NB4 (cell line): ENCODE data around the gene PLAC1.

Source experiments
- CTCF ChIP-seq: IDR thresholded peaks from one replicate; pipeline ENCODE4 v1.5.1; 2012; ENCODE audit warnings: low read depth, low read length
- MAX ChIP-seq: IDR thresholded peaks from 2 replicates; pipeline ENCODE4 v1.6.1; 2011; ENCODE audit warnings: low read depth, low read length
- MYC ChIP-seq: IDR thresholded peaks from 2 replicates; pipeline ENCODE4 v1.6.1; 2011; ENCODE audit warnings: low read depth, low read length
- POLR2A ChIP-seq: IDR thresholded peaks from 2 replicates; pipeline ENCODE4 v1.6.1; 2011; ENCODE audit warnings: mild to moderate bottlenecking; ENCODE audit not compliant: insufficient read length; ENCODE audit errors: extremely low read depth

GRCh38 chrX:134694333-134695322, 36.4 kb upstream of the PLAC1 start:
- no peak for TF ChIP-seq CTCF
- TF ChIP-seq POLR2A, result no peak
- TF ChIP-seq MAX, result no peak
- TF ChIP-seq MYC, result no peak
